ENCODE measurements around the gene RAB14. TPM values are rescaled to one million over a fixed set of nuclear protein-coding genes. Genes with fewer than 3 reads are reported as not detected.

Gene RAB14
- 23.0 and 33.6 TPM in 2 replicates for total RNA-seq

DNA sequence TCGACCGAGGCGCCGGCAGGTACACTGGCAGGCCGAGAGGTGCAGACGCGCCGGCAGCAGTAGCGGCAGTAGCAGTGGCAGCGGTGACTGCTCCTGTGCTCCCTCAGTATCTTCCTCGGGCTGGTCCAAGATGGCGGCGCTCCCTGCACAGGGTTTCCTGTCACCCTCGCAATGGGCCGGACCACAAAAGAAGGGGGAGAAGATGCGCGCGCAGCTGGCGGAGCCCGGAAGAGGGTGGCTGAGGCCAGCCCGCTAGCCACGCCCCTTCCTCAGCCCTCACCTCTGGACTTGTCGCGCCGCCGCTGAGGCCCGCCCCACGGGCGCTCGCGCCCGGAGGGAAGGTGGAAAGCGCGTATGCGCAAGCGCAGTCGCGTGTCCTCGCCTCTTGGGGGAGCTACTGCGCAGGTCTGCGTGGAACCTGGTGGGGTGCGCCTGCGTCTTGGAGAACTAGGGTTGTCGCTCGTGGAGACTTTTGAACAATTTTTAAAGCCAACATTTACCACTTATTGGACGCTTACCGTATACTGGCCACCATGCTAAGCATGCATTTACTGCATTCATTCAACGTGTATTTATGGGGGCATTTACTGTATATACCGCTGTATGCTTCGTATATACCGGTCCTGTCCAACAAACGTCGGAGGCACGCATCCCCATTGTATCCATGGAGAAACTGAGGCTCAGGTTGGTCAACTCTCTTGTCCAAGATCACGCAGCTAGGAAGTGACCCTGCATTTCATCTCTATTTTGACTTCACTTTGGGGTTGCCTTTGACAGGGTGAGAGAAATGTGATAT lies at the start of gene RAB14:
Gene RAB14 (minus strand): TSS at position 132 of the 796 bp plus-strand sequence. CDS start 8,457 bp downstream, outside the sequence.

Small RNA genes lying within 50 kb of the gene (small RNA-seq; reads per million reads assigned to genes)
- gene RN7SL181P (ENCODE audit: low replicate concordance), result not detected

Other genes starting within 250 kb of the RAB14 start
- 0.66 and 2.4 TPM in 2 replicates for gene C5, start 151.6 kb downstream of the RAB14 start, total RNA-seq
- 4.6 and 11.2 TPM in 2 replicates for gene CNTRL, start 126.9 kb downstream of the RAB14 start, total RNA-seq
- gene GSN, start 66.3 kb upstream of the RAB14 start, total RNA-seq, result 137 and 436 TPM in 2 replicates
- 108 and 258 TPM in 2 replicates for gene STOM, start 168.4 kb upstream of the RAB14 start, total RNA-seq